HepG2 (cell line): ENCODE data around the gene ZBTB21. TPM values are rescaled to one million over a fixed set of nuclear protein-coding genes. Genes with fewer than 3 reads are reported as not detected.

Experiments used
- ATAC-seq: fragments of 200-7000 bp; cut with Tn5 transposase; 3 replicates; pipeline ENCODE4 v1.9.1; 2020; ENCODE audit warnings: mild to moderate bottlenecking, moderate library complexity
- BruUV-seq: library from RNA; stranded (reverse); fragments of 400-500 nt; replicated peaks from 2 replicates; lab custom pipeline; 2021; lab: Mats Ljungman, UMichigan
- CTCF ChIA-PET: fragments of 300-600 bp; formaldehyde crosslinking; extraction: SDS; loops from one replicate; lab custom pipeline; 2021; ENCODE audit warnings: low total read pairs, inconsistent platforms, low intra/inter-chr PET ratio; lab: Yijun Ruan, JAX
- POLR2A ChIA-PET: fragments of 350-600 bp; sonication (Branson Sonifier 250); formaldehyde crosslinking; loops from one replicate; lab custom pipeline; 2020; ENCODE audit warnings: antibody characterized with exemption, inconsistent platforms; lab: Yijun Ruan, JAX
- DNase-seq: peaks from one replicate; pipeline ENCODE4 v3.0.0-alpha.2; 2015; ENCODE audit warnings: low spot score
- FAIRE-seq: peaks from 3 replicates; lab custom pipeline; 2011; peaks lifted over from hg19 to GRCh38; lab: Jason Lieb, UNC
- H2AFZ ChIP-seq: one replicate; pipeline ENCODE4 v1.6.1; 2011; ENCODE audit warnings: low read length, inconsistent platforms
- H3K27ac ChIP-seq: fragments of 300-600 bp; 3 replicates; pipeline ENCODE4 v1.8.0; 2011; ENCODE audit warnings: mixed run types, mild to moderate bottlenecking, mixed read lengths, low read length, inconsistent platforms; ENCODE audit not compliant: insufficient read depth; ENCODE audit errors: extremely low read length
- H3K27me3 ChIP-seq, 2 experiments: fragments of 200-600 bp in 1 of 2; 2 replicates in 1 of 2; 3 replicates in 1 of 2; pipeline versions ENCODE4 v1.6.0 to v1.8.0; 2011; ENCODE audit warnings: low read length in 2 of 2, mild to moderate bottlenecking in 2 of 2, moderate library complexity in 2 of 2, inconsistent platforms in 1 of 2; ENCODE audit not compliant: insufficient read depth in 2 of 2, control insufficient read depth in 1 of 2
- H3K36me3 ChIP-seq, 2 experiments: fragments of 200-600 bp in 1 of 2; replicated peaks in 1 of 2; 2 replicates in 1 of 2; 3 replicates in 1 of 2; pipeline versions ENCODE4 v1.5.1 to v1.8.0; 2011; ENCODE audit warnings: low read length in 2 of 2, inconsistent platforms in 1 of 2; ENCODE audit not compliant: insufficient read depth in 2 of 2, control insufficient read depth in 1 of 2
- H3K4me1 ChIP-seq: 2 replicates; pipeline ENCODE4 v1.5.1; 2012; ENCODE audit warnings: low read length, inconsistent platforms; ENCODE audit not compliant: insufficient read depth
- H3K4me2 ChIP-seq: 2 replicates; pipeline ENCODE4 v1.6.0; 2011; ENCODE audit warnings: low read depth, low read length, inconsistent platforms
- H3K4me3 ChIP-seq, 3 experiments: fragments of 200-600 bp in 1 of 3; sonication (generic), shearing (Covaris generic) in 1 of 3; replicated peaks in 1 of 3; 2 replicates each; pipeline ENCODE4 v1.5.1; 2011 to 2016; ENCODE audit warnings: low read length in 3 of 3, inconsistent platforms in 2 of 3, low read depth in 2 of 3, mild to moderate bottlenecking in 2 of 3, control low read depth in 1 of 3, mixed read lengths in 1 of 3; ENCODE audit not compliant: insufficient read depth in 1 of 3
- H3K79me2 ChIP-seq: one replicate; pipeline ENCODE4 v1.6.1; 2011; ENCODE audit warnings: low read length, inconsistent platforms; ENCODE audit not compliant: insufficient read depth
- H3K9ac ChIP-seq: 2 replicates; pipeline ENCODE4 v1.6.0; 2011; ENCODE audit warnings: mild to moderate bottlenecking, low read depth, low read length, inconsistent platforms; ENCODE audit not compliant: insufficient read depth
- H3K9me3 ChIP-seq: 2 replicates; pipeline ENCODE4 v1.5.1; 2012; ENCODE audit warnings: mild to moderate bottlenecking, low read length
- H4K20me1 ChIP-seq: 2 replicates; pipeline ENCODE4 v1.6.0; 2011; ENCODE audit warnings: inconsistent platforms, mild to moderate bottlenecking, low read length, moderate library complexity; ENCODE audit not compliant: insufficient read depth
- CERS6 ChIP-seq: sonication (generic); formaldehyde crosslinking; IDR thresholded peaks from 2 replicates; pipeline ENCODE4 v1.5.0; 2020; ENCODE audit warnings: missing genetic modification reagents
- GTF2F1 ChIP-seq: fragments of 150-350 bp; IDR thresholded peaks from 2 replicates; pipeline ENCODE4 v1.6.1; 2014; ENCODE audit warnings: low read length
- HOXA3 ChIP-seq: sonication (generic); formaldehyde crosslinking; IDR thresholded peaks from 2 replicates; pipeline ENCODE4 v1.5.0; 2020; ENCODE audit warnings: missing genetic modification reagents
- SIX1 ChIP-seq: sonication (generic); formaldehyde crosslinking; IDR thresholded peaks from 2 replicates; pipeline ENCODE4 v1.4.0; 2020; ENCODE audit warnings: missing genetic modification reagents, borderline replicate concordance
- TEAD3 ChIP-seq: optimal IDR thresholded peaks from 2 replicates; pipeline ENCODE3; 2016; ENCODE audit warnings: borderline replicate concordance
- TFAP4 ChIP-seq: sonication (generic); IDR thresholded peaks from 2 replicates; pipeline ENCODE4 v1.6.1; 2016; ENCODE audit warnings: low read depth, borderline replicate concordance
- ZBTB42 ChIP-seq: sonication (generic); formaldehyde crosslinking; IDR thresholded peaks from 2 replicates; pipeline ENCODE4 v1.5.0; 2020; ENCODE audit warnings: mild to moderate bottlenecking, missing genetic modification reagents
- ZKSCAN8 ChIP-seq: IDR thresholded peaks from 2 replicates; pipeline ENCODE4 v1.6.1; 2016; ENCODE audit warnings: borderline replicate concordance, missing genetic modification reagents, missing compliant biosample characterization
- ZNF160 ChIP-seq: sonication (generic); formaldehyde crosslinking; IDR thresholded peaks from 2 replicates; pipeline ENCODE4 v1.8.0; 2022; ENCODE audit warnings: mild to moderate bottlenecking, inconsistent platforms, missing genetic modification reagents
- ZNF576 ChIP-seq: sonication (generic); formaldehyde crosslinking; IDR thresholded peaks from 2 replicates; pipeline ENCODE4 v1.4.0; 2020; ENCODE audit warnings: mild to moderate bottlenecking, missing genetic modification reagents
- ZNF704 ChIP-seq: sonication (generic); formaldehyde crosslinking; IDR thresholded peaks from 2 replicates; pipeline ENCODE4 v1.8.1; 2023; ENCODE audit warnings: mild to moderate bottlenecking, inconsistent platforms, moderate library complexity, missing genetic modification reagents, borderline replicate concordance
- ZNF761 ChIP-seq: sonication (generic); formaldehyde crosslinking; conservative IDR thresholded peaks from 2 replicates; pipeline ENCODE4 v1.4.0; 2020; ENCODE audit warnings: mild to moderate bottlenecking, missing genetic modification reagents
- whole genome bisulfite sequencing: methylation state at CpG from one replicate; pipeline ENCODE4 v1.1.6; 2017; ENCODE audit warnings: low lambda C conversion rate; 5-methylcytosine and 5-hydroxymethylcytosine counted together
- in situ Hi-C: cut with HindIII; loops from 2 replicates; pipeline ENCODE4 v1.10.0; 2017; ENCODE audit warnings: low pct_unique_long_range_greater_than_20kb; ENCODE audit not compliant: extremely low pct_ligation_motif_present
- intact Hi-C: fragments of 100-400 bp; cut with micrococcal nuclease; formaldehyde crosslinking; loops from one replicate; pipeline ENCODE4 v1.10.0; 2022; ENCODE audit not compliant: unreplicated experiment
- polyA plus RNA-seq, 8 experiments: library from polyadenylated mRNA; depleted of rRNA in 3 of 8; stranded (reverse) in 7 of 8; unstranded in 1 of 8; fragments of >200 nt; fragmentation: Illumina TruSeq in 4 of 8; extraction: Trizol in 4 of 8; gene quantifications; 2 replicates each; pipeline versions ENCODE4 v1.2.1 to v1.2.3, GENCODE V29; 2011 to 2016; ENCODE audit warnings: low read depth in 4 of 8, missing spikeins in 1 of 8, mixed read lengths in 1 of 8; ENCODE audit not compliant: insufficient read depth in 1 of 8
- total RNA-seq, 5 experiments: library from RNA; depleted of rRNA; stranded (reverse); fragments of >200 nt; fragmentation: Illumina TruSeq; extraction: Trizol; gene quantifications; 2 replicates each; pipeline ENCODE4 v1.2.3, GENCODE V29; 2016; ENCODE audit warnings: low read depth in 1 of 5

Gene ZBTB21
- total and polyA plus RNA-seq, 2 of the 13 experiments (the other 11 are each of a cell fraction or from before 2014, with no cell fraction given): 4.5 to 6.1 TPM

GRCh38 chr21:42021371-42022090, 11.4 kb upstream of the ZBTB21 start:
- no peaks in the 10 kb centered on the region for H3K9me3 ChIP-seq
- no peak for TF ChIP-seq ZNF761 (CRISPR knock-in tag)
- TF ChIP-seq ZNF576: no peak
- TF ChIP-seq ZNF704 (CRISPR knock-in tag): no peak
- TF ChIP-seq SIX1: no peak
- no peak for TF ChIP-seq HOXA3 (CRISPR knock-in tag)
- no peak for TF ChIP-seq CERS6
- no peak for TF ChIP-seq ZBTB42 (CRISPR knock-in tag)
- TF ChIP-seq ZKSCAN8 (CRISPR knock-in tag): no peak
- no peak for TF ChIP-seq ZNF160 (CRISPR knock-in tag)
- TF ChIP-seq TEAD3 (CRISPR knock-in tag): no peak
- no peak for TF ChIP-seq TFAP4
- no peak for TF ChIP-seq GTF2F1
- no peaks in the 10 kb centered on the region for H3K4me1 ChIP-seq
- ChIA-PET CTCF (no interaction called here), POLR2A (no interaction called here)
- intact Hi-C loops: no loop called here
- peaks cover 6 to 71% of the 10 kb centered on the region in 2 experiments; a peak in 4 of 5 replicates for H3K27me3 ChIP-seq
- H2AFZ ChIP-seq: no peak overlapping the region
- no peak for FAIRE-seq
- no peaks in the 10 kb centered on the region for H3K36me3 ChIP-seq
- no TSS peak for BruUV-seq
- H3K4me2 ChIP-seq: no peak overlapping the region
- WGBS: 29% methylated on average over 16 of the region's 20 CpGs
- H4K20me1 ChIP-seq: no peaks in the 10 kb centered on the region
- no peak for DNase-seq
- no peaks in the 10 kb centered on the region for H3K79me2 ChIP-seq
- H3K9ac ChIP-seq: no peak overlapping the region
- H3K27ac ChIP-seq: no peak overlapping the region
- in situ Hi-C loops: no loop called here
- ATAC-seq: no peak
- H3K4me3 ChIP-seq: no peak overlapping the region
